Measurements from ENCODE around the gene ZNF217.
"Not testable (repeated sequence)": the region's sequence is repeated elsewhere in the genome, so short reads cannot be mapped to it uniquely, and the experiment has no call there.

DNA sequence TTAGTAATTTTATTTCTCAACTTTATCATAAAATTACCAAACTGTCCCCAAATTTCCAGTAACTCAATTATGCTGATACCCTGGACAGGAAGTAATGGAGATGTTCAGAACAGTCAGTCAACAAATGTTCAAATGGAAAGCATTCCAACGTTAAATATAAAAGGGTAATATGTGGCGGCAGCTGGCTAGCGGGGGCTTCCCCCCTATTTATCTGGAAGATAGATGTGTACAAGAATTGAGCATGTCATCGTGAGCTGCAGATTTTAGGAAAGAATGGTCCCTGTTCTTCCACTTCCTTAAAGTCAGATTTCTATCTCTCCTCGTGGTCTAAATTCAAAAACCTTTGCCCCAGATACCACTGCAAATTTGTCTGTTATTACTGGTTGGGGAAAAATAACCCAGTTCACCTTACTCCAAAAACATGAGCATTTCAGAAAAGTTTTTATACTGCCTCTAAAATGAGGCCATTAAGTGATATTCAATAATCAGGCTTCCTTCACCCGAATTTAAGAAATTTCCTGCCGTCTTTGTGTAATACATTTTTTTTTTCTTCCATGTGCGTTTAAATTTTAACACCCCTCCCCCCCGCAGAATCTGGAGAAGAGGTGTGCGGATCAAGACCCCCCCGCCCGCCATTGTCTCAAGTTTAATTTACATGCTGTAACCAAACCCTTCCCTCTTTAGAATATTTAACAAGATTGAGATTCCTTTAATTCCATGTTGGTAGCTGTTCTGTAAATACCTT lies 4.1 kb downstream of the ZNF217 start:
- TF ChIP-seq CTCF (conservative IDR thresholded peaks at IDR 0.05; ENCODE audit: low read depth, low read length); EZH2 (IDR thresholded peaks at IDR 0.05; ENCODE audit: low read length, unreplicated experiment): not testable (repeated sequence)

All from PC-3 (cell line).